Activated gamma-delta T cell treated with anti-CD3 and anti-CD28 coated beads, Interleukin-2, amount 50 U/mL, for 16 hours (primary cell): Measurements from ENCODE around the gene GPR108.
A peak's percentile ranks its signal among the peaks of the same experiment; 100 is the strongest.
"Not testable (repeated sequence)": the region's sequence is repeated elsewhere in the genome, so short reads cannot be mapped to it uniquely, and the experiment has no call there.

ENCODE experiments used
- DNase-seq: peaks from one replicate; pipeline ENCODE4 v3.0.0-alpha.2; 2020; ENCODE audit warnings: low read depth

GPR108 gene

GRCh38 chr19:6761053-6761676 lies 23.8 kb upstream of the GPR108 start:
- DNase-seq: no peak

DNA sequence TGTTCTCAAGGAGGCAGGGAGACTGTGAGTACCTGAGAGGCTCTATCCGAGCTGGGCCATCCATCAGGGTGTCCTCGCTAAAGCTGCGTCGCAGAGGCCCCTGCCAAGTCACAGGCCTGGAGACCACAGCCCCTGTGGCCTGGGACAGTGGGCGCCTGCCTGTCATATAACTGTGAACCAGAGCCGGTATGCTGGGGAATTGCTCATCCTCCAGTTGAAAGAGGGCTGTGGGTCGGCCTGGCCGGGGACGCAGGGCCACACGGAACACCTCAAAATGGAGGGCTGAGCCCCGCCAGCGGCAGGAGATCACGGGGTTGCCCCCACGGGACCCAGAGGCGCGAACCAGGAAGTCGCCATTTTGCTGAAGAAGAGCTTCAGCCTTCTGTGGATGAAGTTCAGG lies 23.2 kb upstream of the GPR108 start:
- DNase-seq: no peak

- no peak for DNase-seq
These were observed 17.5 kb upstream of the GPR108 start for GRCh38 chr19:6754653-6755463.

- DNase-seq: no peak
These were observed 16.8 kb upstream of the GPR108 start for GRCh38 chr19:6754136-6754535.

DNA sequence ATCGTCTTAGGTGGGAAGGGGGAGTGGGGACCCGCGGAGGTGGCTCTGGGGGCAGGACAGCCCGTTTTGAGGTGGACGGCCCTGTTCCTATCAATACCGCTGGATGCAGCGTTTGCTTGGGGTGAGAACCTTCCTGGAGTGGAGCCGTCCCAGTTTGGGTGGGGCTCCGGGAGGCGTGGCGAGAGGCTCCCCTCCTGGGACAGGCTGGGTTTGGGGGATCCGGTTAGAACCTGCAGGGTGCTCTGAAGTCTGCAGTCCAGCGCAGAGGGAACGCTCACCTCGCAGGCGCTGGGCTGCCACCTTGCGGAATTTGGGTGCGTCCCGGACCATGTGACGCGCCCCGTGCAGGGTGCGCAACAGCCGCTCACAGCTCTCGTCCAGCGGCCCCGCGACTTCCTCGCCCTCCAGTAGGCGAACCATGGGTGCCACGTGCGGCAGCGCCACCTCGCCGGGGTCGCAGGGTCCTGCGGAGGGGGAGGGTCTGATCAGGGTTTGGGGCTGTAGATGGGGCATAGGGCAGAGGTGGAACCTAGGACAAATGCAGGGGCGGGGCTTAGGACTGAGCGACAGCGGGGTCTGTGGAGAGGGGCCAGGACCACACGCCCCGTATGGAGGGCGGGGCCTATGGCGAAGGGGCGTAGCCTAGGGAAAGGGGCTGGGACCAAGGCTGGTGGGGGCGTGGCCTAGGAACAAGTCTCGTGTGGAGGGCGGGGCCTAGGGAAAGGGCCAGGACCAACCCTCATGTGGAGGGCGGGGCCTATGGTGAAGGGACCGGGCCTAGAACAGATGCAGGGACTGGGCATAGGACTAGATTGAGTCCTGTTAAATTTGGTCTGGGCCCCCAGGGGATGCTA lies 16.0 kb upstream of the GPR108 start:
- DNase-seq: peak; percentile 60

GRCh38 chr19:6752256-6753177 lies 15.1 kb upstream of the GPR108 start:
- no peak for DNase-seq

- DNase-seq: no peak
These were observed 13.8 kb upstream of the GPR108 start for GRCh38 chr19:6751189-6751588.

DNA sequence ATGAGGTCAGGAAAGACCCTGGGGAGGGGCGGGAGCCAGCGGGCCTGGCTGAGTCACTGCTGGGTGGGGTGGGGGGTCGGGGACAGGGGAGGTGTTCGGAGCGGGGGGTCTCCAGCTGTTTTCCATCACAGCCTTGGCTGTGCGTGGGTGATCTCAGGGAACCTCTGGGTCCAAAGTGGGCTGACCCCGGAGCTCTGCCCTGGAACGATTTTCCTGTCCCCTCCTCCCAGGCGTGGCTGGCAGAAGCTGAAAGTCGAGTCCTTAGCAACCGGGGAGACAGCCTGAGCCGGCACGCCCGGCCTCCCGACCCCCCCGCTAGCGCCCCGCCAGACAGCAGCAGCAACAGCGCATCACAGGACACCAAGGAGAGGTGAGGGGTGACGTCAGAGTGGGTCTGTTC lies 12.7 kb upstream of the GPR108 start:
- DNase-seq: no peak

GRCh38 chr19:6748543-6748942 lies 11.2 kb upstream of the GPR108 start:
- not testable (repeated sequence) for DNase-seq

- DNase-seq: no peak
These were observed 8.6 kb upstream of the GPR108 start for GRCh38 chr19:6745965-6746364.

DNA sequence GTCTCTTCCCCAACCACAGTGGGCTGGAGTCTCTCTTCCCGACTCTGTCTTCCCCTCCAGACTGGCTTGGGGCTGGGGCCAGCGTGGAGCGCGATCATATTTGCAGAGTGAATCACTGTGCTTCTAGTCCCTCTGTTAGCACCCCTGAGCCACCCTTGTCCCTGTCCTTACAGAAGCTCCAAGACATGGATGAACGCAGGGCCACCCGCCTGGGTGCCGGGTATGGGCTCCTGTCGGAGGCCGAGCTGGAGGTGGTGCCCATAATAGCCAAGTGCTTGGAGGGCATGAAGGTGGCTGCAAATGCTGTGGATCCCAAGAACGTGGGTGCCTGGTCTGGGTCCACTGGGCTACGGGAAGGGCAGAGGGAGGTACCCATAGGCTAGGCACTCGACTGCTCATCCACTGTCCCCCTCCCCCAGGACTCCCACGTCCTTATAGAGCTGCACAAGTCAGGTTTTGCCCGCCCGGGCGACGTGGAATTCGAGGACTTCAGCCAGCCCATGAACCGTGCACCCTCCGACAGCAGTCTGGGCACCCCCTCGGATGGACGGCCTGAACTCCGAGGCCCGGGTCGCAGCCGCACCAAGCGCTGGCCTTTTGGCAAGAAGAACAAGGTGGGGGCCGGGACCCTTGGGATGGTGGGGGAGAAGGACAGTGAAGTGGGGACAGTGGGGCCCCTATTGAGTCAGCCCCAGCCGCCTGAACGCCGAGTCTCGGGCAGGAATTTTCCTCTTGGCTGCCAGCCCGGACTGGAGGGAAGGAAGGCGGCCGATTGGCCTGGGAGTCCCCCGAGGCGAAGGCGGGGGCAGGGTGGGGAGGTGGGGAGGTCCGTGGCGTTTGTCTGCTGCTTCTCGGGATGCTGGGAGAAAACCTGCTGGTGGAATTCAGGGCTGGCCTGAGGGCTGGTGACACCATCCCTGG lies 7.3 kb upstream of the GPR108 start:
- DNase-seq: no peak

DNA sequence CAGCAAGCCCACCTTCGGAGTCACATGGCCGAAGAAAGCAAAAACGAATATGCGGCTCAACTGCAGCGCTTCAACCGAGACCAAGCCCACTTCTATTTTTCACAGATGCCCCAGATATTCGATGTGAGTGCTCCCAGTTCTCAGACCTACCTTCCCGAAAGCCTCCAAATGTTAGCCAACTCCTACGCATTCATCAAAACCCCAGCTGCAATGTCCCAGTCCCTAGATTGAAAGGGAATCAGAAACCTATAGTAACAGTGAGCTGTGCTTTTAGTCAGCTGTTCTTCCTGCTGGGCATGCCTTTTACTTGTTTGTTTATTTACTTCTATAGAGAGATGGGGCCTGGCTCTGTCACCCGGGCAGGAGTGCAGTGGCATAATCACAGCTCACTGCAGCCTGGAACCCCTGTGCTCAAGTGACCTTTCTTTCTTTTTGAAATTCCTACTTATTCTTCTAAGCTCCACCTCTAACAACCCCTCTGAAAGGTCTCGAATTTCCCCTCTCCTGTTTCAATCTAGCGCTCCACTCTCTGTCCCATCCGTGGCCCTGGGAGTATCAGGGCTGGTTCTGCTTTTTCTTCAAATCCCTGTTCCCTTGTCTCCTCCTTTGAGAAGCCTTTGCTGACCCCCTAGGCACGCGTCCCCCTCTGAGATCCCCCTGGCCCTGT lies 6.5 kb upstream of the GPR108 start:
- DNase-seq: no peak

DNA sequence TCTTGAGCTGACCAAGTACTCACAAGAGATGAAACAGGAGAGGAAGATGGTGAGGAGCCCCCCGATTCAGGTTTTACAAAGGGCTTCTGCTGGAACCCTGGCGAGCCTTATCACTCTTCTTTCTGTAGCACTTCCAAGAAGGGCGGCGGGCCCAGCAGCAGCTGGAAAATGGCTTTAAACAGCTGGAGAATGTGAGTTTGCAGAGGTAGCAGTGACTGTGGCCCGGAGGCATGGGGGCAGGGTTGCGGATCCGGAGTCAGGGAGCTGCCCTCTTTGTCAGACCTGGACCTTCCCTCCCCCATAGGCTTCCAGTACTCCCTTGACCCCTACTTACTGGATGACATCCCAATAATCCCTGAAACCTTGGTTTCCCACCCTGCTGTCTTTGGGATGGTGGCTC lies 5.7 kb upstream of the GPR108 start:
- no peak for DNase-seq

DNA sequence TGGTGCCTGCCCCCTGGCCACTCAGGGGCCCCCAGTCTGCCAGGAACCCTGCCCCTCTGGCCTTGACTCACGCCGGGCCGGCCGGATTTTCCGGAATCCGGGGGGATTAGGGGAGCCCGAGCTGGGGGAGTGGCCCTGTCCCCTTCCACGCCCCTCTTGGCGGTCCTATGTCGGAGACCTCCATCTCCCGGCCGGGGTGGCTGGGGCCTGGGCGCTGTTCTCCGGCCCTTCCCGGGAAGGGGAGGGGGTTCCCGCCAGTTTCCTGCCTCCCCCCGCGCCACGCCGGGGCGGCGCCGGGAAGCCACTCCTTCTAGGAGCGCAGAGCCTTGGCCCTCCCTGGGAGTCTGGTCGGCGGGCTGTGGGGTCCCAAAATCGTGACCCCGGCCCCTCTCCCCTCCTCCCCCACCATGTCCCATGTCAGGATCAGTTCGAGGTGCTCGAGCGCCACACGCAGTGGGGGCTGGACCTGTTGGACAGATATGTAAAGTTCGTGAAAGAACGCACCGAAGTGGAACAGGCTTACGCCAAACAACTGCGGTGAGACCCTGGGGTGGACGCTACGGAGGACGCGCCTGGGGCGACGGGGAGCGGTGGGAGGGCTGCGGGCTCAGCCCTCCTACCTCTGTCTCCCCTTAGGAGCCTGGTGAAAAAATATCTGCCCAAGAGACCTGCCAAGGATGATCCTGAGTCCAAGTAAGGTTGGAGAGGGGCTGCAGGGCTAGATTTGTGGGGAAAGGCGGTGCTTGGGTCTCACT lies 3.4 kb upstream of the GPR108 start:
- no peak for DNase-seq

- DNase-seq: no peak
These were observed 2.7 kb upstream of the GPR108 start for GRCh38 chr19:6739883-6740588.

GRCh38 chr19:6739390-6739882 lies 2.1 kb upstream of the GPR108 start, which contains the start of gene TRIP10:
TRIP10 (plus strand) TSS chr19:6739680; CDS start chr19:6739762, 82 bp downstream.
- peak; percentile 75 for DNase-seq

- peak; percentile 12 for DNase-seq
These were observed 1.5 kb upstream of the GPR108 start for GRCh38 chr19:6738787-6739389.
